BE2C (cell line): ENCODE measurements around the gene ERICH3.

Experiments
- DNase-seq: peaks from one replicate; pipeline ENCODE4 v3.0.0-alpha.2; 2020
- H3K27me3 ChIP-seq: fragments of 250-450 bp; sonication (Bioruptor Pico); 2 replicates; pipeline ENCODE4 v1.5.1; 2020; ENCODE audit warnings: mild to moderate bottlenecking
- H3K36me3 ChIP-seq: fragments of 250-450 bp; sonication (Bioruptor Pico); 2 replicates; pipeline ENCODE4 v1.5.1; 2020; ENCODE audit warnings: mild to moderate bottlenecking
- H3K4me1 ChIP-seq: fragments of 250-450 bp; sonication (Bioruptor Pico); 2 replicates; pipeline ENCODE4 v1.5.1; 2020
- H3K4me3 ChIP-seq: 2 replicates; pipeline ENCODE4 v1.5.1; 2011; ENCODE audit warnings: low read depth, low read length
- H3K9me3 ChIP-seq: fragments of 250-450 bp; sonication (Bioruptor Pico); 2 replicates; pipeline ENCODE4 v1.5.1; 2020
- CTCF ChIP-seq: IDR thresholded peaks from 2 replicates; pipeline ENCODE4 v1.5.1; 2012; ENCODE audit warnings: mild to moderate bottlenecking, low read depth, low read length

The ERICH3 gene

GRCh38 chr1:74571493-74571800 lies 102.1 kb downstream of the ERICH3 start:
- TF ChIP-seq CTCF, result no peak

GRCh38 chr1:74570797-74571492 lies 102.6 kb downstream of the ERICH3 start:
- Histone ChIP-seq H3K9me3 (no peaks in the 10 kb centered on the region), H3K4me1 (no peaks in the 10 kb centered on the region), H3K36me3 (no peaks in the 10 kb centered on the region), H3K27me3 (no peaks in the 10 kb centered on the region), H3K4me3 (no peak overlapping the region)
- TF ChIP-seq CTCF, result no peak
- no peak for DNase-seq

More at GRCh38 chr1:74571493-74571800, 102.1 kb downstream of the ERICH3 start:
- Histone ChIP-seq H3K27me3 (no peaks in the 10 kb centered on the region), H3K4me3 (no peak overlapping the region), H3K9me3 (no peaks in the 10 kb centered on the region), H3K36me3 (no peaks in the 10 kb centered on the region), H3K4me1 (no peaks in the 10 kb centered on the region)
- no peak for DNase-seq

- H3K27me3 ChIP-seq, result no peaks in the 10 kb centered on the region
- no peaks in the 10 kb centered on the region for H3K36me3 ChIP-seq
- no peak for DNase-seq
- no peaks in the 10 kb centered on the region for H3K9me3 ChIP-seq
- H3K4me3 ChIP-seq, result no peak overlapping the region
- no peak for TF ChIP-seq CTCF
- peaks cover 8% of the 10 kb centered on the region for H3K4me1 ChIP-seq
Measured at GRCh38 chr1:74549932-74550331, 123.7 kb downstream of the ERICH3 start.

GRCh38 chr1:74548961-74549750 lies 124.4 kb downstream of the ERICH3 start:
- Histone ChIP-seq H3K9me3 (no peaks in the 10 kb centered on the region), H3K4me3 (no peak overlapping the region), H3K27me3 (no peaks in the 10 kb centered on the region), H3K4me1 (peaks cover 8% of the 10 kb centered on the region), H3K36me3 (no peaks in the 10 kb centered on the region)
- TF ChIP-seq CTCF, result no peak
- DNase-seq, result peak; percentile 27

GRCh38 chr1:74545821-74546220 lies 127.8 kb downstream of the ERICH3 start:
- Histone ChIP-seq H3K27me3 (no peaks in the 10 kb centered on the region), H3K9me3 (no peaks in the 10 kb centered on the region), H3K4me3 (no peak overlapping the region), H3K4me1 (peaks cover 8% of the 10 kb centered on the region), H3K36me3 (no peaks in the 10 kb centered on the region)
- TF ChIP-seq CTCF, result no peak
- no peak for DNase-seq

GRCh38 chr1:74534241-74534640 lies 139.4 kb downstream of the ERICH3 start:
- H3K4me1 ChIP-seq, result no peaks in the 10 kb centered on the region
- TF ChIP-seq CTCF, result no peak
- H3K36me3 ChIP-seq, result no peaks in the 10 kb centered on the region
- no peaks in the 10 kb centered on the region for H3K27me3 ChIP-seq
- no peak for DNase-seq
- H3K9me3 ChIP-seq, result no peaks in the 10 kb centered on the region
- H3K4me3 ChIP-seq, result no peak overlapping the region
